HG03025 (cell line): ENCODE results near the gene CCDC80.

Source experiments
- ATAC-seq: cut with Tn5 transposase; IDR thresholded peaks from one replicate; pipeline ENCODE4 v1.9.1; 2021; ENCODE audit warnings: mild to moderate bottlenecking, moderate library complexity; ENCODE audit not compliant: unreplicated experiment, low FRiP score

CCDC80 gene

GRCh38 chr3:112640930-112641801 is at the start of gene CCDC80:
TSS of gene CCDC80 (minus strand) at chr3:112641143. CDS start at chr3:112639905, 1,238 bp downstream.
- no peak for ATAC-seq

GRCh38 chr3:112689989-112690388 is 49.0 kb upstream of the CCDC80 start:
- no peak for ATAC-seq

GRCh38 chr3:112689385-112689784 is 48.4 kb upstream of the CCDC80 start:
- no peak for ATAC-seq

- no peak for ATAC-seq
These were observed 47.9 kb upstream of the CCDC80 start for GRCh38 chr3:112688819-112689218.

GRCh38 chr3:112688085-112688769 is 47.3 kb upstream of the CCDC80 start:
- no peak for ATAC-seq

GRCh38 chr3:112687616-112688015 is 46.7 kb upstream of the CCDC80 start:
- no peak for ATAC-seq

- no peak for ATAC-seq
These were observed 46.3 kb upstream of the CCDC80 start for GRCh38 chr3:112687211-112687610.

GRCh38 chr3:112685956-112686799 is 45.2 kb upstream of the CCDC80 start:
- no peak for ATAC-seq

- no peak for ATAC-seq
These were observed 44.5 kb upstream of the CCDC80 start for GRCh38 chr3:112685420-112685819.

- ATAC-seq, result no peak
These were observed 41.4 kb upstream of the CCDC80 start for GRCh38 chr3:112682361-112682760.

- ATAC-seq, result no peak
These were observed 40.9 kb upstream of the CCDC80 start for GRCh38 chr3:112681822-112682325.

GRCh38 chr3:112676659-112677234 is 35.8 kb upstream of the CCDC80 start:
- ATAC-seq, result peak; percentile 97

- no peak for ATAC-seq
These were observed 35.1 kb upstream of the CCDC80 start for GRCh38 chr3:112675943-112676535.

- ATAC-seq, result no peak
These were observed 34.4 kb upstream of the CCDC80 start for GRCh38 chr3:112675349-112675748.

GRCh38 chr3:112672716-112673541 is 32.0 kb upstream of the CCDC80 start:
- ATAC-seq, result no peak

GRCh38 chr3:112671930-112672715 is 31.2 kb upstream of the CCDC80 start:
- no peak for ATAC-seq

- no peak for ATAC-seq
These were observed 29.9 kb upstream of the CCDC80 start for GRCh38 chr3:112670824-112671223.

- ATAC-seq, result no peak
These were observed 26.7 kb upstream of the CCDC80 start for GRCh38 chr3:112667599-112667998.
